Omental fat pad (tissue), 4 donors: ENCODE results near the gene PYM1. TPM values are rescaled to one million over a fixed set of nuclear protein-coding genes. Genes with fewer than 3 reads are reported as not detected.

ENCODE experiments used
- ATAC-seq: fragments of 150-250 bp; one replicate; pipeline ENCODE4 v1.9.1; 2016; ENCODE audit warnings: mild to moderate bottlenecking, moderate library complexity; ENCODE audit not compliant: low FRiP score
- DNase-seq: peaks from one replicate; pipeline ENCODE4 v3.0.0-alpha.2; 2019; ENCODE audit warnings: low spot score
- total RNA-seq, 4 donors: library from RNA; depleted of rRNA; stranded (reverse); fragments of >200 nt; gene quantifications; one replicate each; pipeline ENCODE4 v1.1.0, GENCODE V29; 2016
- TF ChIP-seq, protein P1 (sequence below), 3 donors: fragments of 450-650 bp; IDR thresholded peaks; one replicate each; pipeline ENCODE4 v1.5.1; 2016 to 2017; ENCODE audit warnings: antibody characterized with exemption in 3 of 3, mild to moderate bottlenecking in 3 of 3, moderate library complexity in 2 of 3

Gene PYM1
- total RNA-seq, 4 donors from 2014 or later = 28.2 to 37.6 (median 29.8) TPM

DNA sequence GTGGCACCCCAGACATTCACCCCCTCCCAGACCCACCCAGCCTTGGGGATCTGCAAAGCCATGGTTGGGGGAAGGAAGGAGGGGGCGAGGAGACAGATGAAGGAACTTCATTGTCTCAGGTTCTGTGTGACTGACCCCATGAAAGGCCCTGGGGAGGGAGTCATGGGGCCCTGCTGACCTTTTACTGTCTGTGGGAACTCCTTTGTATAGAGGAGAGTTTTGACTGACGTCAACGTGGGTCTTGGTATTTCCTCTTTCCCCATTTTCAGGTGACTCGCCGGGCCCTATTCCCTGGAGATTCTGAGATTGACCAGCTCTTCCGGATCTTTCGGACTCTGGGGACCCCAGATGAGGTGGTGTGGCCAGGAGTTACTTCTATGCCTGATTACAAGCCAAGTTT, 43.1 kb upstream of the PYM1 start:
- no peak for ATAC-seq
- no peak for DNase-seq
- TF ChIP-seq, protein P1, sequence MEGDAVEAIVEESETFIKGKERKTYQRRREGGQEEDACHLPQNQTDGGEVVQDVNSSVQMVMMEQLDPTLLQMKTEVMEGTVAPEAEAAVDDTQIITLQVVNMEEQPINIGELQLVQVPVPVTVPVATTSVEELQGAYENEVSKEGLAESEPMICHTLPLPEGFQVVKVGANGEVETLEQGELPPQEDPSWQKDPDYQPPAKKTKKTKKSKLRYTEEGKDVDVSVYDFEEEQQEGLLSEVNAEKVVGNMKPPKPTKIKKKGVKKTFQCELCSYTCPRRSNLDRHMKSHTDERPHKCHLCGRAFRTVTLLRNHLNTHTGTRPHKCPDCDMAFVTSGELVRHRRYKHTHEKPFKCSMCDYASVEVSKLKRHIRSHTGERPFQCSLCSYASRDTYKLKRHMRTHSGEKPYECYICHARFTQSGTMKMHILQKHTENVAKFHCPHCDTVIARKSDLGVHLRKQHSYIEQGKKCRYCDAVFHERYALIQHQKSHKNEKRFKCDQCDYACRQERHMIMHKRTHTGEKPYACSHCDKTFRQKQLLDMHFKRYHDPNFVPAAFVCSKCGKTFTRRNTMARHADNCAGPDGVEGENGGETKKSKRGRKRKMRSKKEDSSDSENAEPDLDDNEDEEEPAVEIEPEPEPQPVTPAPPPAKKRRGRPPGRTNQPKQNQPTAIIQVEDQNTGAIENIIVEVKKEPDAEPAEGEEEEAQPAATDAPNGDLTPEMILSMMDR (IDR thresholded peaks at IDR 0.05) = no peak

GRCh38 chr12:55969356-55969755, 41.7 kb upstream of the PYM1 start:
- DNase-seq (no peak), ATAC-seq (no peak)
- TF ChIP-seq, protein P1 (IDR thresholded peaks at IDR 0.05) = no peak

DNA sequence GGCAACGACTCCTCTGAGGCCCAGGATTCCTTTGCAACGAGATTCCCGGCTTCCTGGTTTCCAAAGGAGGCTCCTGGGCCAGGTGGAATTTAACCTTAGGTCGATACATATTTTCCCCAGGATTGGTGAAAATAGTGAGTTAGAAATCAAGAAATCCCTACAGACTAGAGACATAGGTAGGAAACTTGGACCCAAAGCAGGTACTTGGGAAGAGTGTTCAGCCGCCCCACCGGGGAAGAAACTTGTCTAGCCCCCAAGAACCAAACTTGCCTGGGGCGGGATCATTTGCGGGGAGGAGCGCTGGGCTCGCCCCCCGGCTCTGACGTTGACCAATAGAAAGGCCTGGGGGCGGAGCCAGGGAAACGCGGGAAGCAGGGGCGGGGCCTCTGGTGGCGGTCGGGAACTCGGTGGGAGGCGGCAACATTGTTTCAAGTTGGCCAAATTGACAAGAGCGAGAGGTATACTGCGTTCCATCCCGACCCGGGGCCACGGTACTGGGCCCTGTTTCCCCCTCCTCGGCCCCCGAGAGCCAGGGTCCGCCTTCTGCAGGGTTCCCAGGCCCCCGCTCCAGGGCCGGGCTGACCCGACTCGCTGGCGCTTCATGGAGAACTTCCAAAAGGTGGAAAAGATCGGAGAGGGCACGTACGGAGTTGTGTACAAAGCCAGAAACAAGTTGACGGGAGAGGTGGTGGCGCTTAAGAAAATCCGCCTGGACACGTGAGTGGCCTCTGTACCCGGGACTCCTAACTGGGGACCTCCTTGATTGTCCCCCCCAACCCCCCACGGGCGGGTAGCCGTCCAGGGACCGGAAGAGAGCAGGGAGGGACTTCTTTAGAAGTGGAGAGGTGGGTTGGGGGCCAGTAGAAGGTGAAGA, 39.0 kb upstream of the PYM1 start, which contains the start of gene CDK2:
CDK2 (plus strand) TSS at position 423 of the 874 bp plus-strand sequence; CDS start at position 602, 179 bp downstream.
- DNase-seq (peak; percentile 94), ATAC-seq (peak; percentile 94)
- TF ChIP-seq, protein P1 (IDR thresholded peaks at IDR 0.05) = no peak

- no peak for DNase-seq
- ATAC-seq = no peak
- TF ChIP-seq, protein P1 (IDR thresholded peaks at IDR 0.05) = no peak
These were observed 38.3 kb upstream of the PYM1 start, which contains the start of gene PMEL for GRCh38 chr12:55965941-55966407. PMEL (minus strand) TSS chr12:55966042; CDS start chr12:55966011, 31 bp downstream.

GRCh38 chr12:55965240-55965639, 37.5 kb upstream of the PYM1 start:
- DNase-seq (no peak), ATAC-seq (no peak)
- TF ChIP-seq, protein P1 (IDR thresholded peaks at IDR 0.05) = no peak

DNA sequence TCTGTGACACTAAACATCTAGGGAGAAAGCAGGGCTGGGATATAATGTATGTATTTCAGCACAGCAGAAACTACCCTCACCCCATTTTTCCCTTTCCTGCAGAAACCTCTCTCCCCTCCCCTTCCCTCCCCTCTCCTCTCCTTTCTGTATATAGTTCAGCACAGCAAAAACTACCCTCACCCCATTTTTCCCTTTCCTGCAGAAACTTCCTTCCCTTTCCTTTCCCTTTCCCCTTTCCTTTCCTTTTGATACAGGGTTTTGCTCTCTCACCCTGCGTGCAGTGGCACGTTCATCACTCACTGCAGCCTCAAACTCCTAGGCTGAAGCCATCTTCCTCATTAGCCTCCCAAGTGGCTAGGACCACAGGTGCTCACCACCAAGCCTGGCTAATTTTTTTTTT, 36.1 kb upstream of the PYM1 start:
- ATAC-seq (no peak), DNase-seq (no peak)
- TF ChIP-seq, protein P1 (IDR thresholded peaks at IDR 0.05) = no peak
